ENCODE measurements around the gene GJE1. TPM values are rescaled to one million over a fixed set of nuclear protein-coding genes. Genes with fewer than 3 reads are reported as not detected.
"Not testable (repeated sequence)": the region's sequence is repeated elsewhere in the genome, so short reads cannot be mapped to it uniquely, and the experiment has no call there.

GJE1 gene
- total RNA-seq, 2 donors from 2014 or later = not detected

GRCh38 chr6:142146828-142147662, 14.3 kb downstream of the GJE1 start, which contains the start of the genes NMBR and VTA1:
NMBR (minus strand) TSS chr6:142147122; CDS start chr6:142088658, 58,464 bp downstream.
VTA1 (plus strand) TSS chr6:142147263; CDS start chr6:142147288, 25 bp downstream.
- Mint-ChIP-seq H3K27me3 (peaks cover 0 to 6% of the 10 kb centered on the region in 2 donors), H3K4me1 (ENCODE audit: low read depth in 2 of 2) (peaks cover 37 to 56% of the 10 kb centered on the region in 2 donors), H3K27ac (peak within 1 kb of the TSS; percentile 85 to 95), H3K9me3 (no peaks in the 10 kb centered on the region), H3K36me3 (peaks cover 4% of the 10 kb centered on the region), H3K4me3 (peak within 1 kb of the TSS; percentile 93)
- peak; percentile 98 for DNase-seq (ENCODE audit: low spot score)
- ATAC-seq = peak; percentile 98

DNA sequence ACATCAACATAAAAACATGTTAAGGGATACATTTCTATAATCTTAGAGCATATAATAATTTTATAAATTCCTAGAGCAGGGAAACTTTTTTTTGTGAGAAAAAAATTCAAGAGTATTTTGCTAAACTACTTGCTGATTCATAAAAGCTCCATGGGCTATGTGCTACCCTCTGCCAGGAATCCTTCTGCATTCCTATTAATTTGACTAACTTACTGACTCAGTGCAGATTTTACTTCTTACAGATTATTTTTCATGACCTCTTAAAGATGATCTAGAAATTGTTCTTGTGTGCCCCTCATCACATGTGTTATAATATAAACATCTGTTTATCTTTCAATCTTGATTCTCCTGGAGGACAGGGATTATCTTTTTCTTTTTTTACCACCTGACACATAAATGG, 20.0 kb downstream of the GJE1 start:
- Mint-ChIP-seq H3K27ac (no peak overlapping the region), H3K4me1 (ENCODE audit: low read depth in 2 of 2) (peaks cover 42 to 56% of the 10 kb centered on the region in 2 donors), H3K27me3 (no peaks in the 10 kb centered on the region), H3K36me3 (peaks cover 4% of the 10 kb centered on the region), H3K9me3 (no peaks in the 10 kb centered on the region), H3K4me3 (no peak overlapping the region)
- ATAC-seq = no peak
- no peak for DNase-seq (ENCODE audit: low spot score)

DNA sequence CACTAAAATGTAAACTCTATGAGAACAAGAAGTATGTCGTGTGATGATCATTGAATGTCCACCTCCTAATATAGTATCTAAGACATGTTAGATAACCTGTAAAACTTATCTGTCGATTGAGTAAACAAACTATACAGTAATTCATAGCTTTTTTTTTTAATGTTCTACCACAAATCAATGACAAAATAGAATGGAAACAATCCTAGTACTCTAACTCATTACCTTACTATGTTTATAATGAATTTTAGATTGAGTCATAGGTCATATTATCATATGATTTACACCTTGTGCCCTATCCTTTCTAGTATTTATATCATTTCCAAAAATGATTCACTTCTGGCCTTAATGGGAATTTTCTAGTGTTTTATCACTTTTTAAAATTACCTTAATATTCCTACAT, 20.5 kb downstream of the GJE1 start:
- DNase-seq (ENCODE audit: low spot score) = no peak

DNA sequence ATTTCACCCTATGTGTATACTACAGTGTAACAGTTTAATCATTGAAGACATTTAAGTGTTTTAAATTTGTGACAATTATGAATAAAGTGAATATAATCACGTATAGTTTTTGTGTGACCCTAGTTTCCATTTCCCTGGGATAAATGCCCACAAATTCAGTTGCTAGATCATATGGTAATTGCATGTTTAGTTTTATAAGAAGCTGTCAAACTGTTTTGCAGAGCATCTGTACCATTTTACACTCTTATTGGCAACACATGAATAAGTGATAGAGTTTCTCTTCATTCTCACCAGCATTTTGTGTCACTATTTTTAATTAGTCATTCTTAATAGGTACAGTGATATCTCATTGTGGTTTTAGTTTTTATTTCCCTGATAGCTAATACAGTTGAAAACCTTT, 21.6 kb downstream of the GJE1 start:
- peaks cover 4% of the 10 kb centered on the region for H3K36me3 Mint-ChIP-seq
- peaks cover 34 to 44% of the 10 kb centered on the region in 2 donors for H3K4me1 Mint-ChIP-seq (ENCODE audit: low read depth in 2 of 2)

More for the DNA sequence above, 20.5 kb downstream of the GJE1 start:
- Mint-ChIP-seq H3K27ac (no peak overlapping the region), H3K4me1 (ENCODE audit: low read depth in 2 of 2) (peaks cover 40 to 52% of the 10 kb centered on the region in 2 donors), H3K27me3 (no peaks in the 10 kb centered on the region), H3K4me3 (no peak overlapping the region), H3K36me3 (peaks cover 4% of the 10 kb centered on the region), H3K9me3 (no peaks in the 10 kb centered on the region)
- no peak for ATAC-seq

DNA sequence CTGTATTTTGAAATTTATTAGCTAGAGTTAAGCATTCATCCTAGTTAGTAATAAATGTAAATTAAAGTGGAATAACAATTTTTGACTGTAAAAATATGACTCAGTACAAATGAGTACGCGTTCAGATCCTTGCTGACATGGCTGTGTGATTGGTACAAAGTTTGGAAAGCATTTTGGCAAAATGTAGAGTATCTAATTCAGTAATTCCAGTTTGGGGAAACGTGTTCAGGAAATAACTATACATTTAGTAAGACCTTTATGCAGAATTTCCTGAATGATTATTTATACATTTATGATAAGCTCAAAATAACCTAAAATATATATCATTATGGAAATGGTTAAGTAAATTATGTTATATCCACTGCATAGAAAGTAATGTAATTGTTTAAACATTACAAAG, 22.4 kb downstream of the GJE1 start:
- DNase-seq (ENCODE audit: low spot score) (no peak), ATAC-seq (no peak)
- H3K27ac Mint-ChIP-seq = no peak overlapping the region
- H3K4me1 Mint-ChIP-seq (ENCODE audit: low read depth in 2 of 2) = peaks cover 32 to 41% of the 10 kb centered on the region in 2 donors
- H3K9me3 Mint-ChIP-seq = no peaks in the 10 kb centered on the region
- no peaks in the 10 kb centered on the region for H3K27me3 Mint-ChIP-seq
- H3K4me3 Mint-ChIP-seq = no peak overlapping the region
- peaks cover 4% of the 10 kb centered on the region for H3K36me3 Mint-ChIP-seq

More for the DNA sequence above, 21.6 kb downstream of the GJE1 start:
- Mint-ChIP-seq H3K27ac (no peak overlapping the region), H3K9me3 (no peaks in the 10 kb centered on the region), H3K4me3 (no peak overlapping the region), H3K27me3 (no peaks in the 10 kb centered on the region)
- DNase-seq (ENCODE audit: low spot score) = no peak
- ATAC-seq = no peak

DNA sequence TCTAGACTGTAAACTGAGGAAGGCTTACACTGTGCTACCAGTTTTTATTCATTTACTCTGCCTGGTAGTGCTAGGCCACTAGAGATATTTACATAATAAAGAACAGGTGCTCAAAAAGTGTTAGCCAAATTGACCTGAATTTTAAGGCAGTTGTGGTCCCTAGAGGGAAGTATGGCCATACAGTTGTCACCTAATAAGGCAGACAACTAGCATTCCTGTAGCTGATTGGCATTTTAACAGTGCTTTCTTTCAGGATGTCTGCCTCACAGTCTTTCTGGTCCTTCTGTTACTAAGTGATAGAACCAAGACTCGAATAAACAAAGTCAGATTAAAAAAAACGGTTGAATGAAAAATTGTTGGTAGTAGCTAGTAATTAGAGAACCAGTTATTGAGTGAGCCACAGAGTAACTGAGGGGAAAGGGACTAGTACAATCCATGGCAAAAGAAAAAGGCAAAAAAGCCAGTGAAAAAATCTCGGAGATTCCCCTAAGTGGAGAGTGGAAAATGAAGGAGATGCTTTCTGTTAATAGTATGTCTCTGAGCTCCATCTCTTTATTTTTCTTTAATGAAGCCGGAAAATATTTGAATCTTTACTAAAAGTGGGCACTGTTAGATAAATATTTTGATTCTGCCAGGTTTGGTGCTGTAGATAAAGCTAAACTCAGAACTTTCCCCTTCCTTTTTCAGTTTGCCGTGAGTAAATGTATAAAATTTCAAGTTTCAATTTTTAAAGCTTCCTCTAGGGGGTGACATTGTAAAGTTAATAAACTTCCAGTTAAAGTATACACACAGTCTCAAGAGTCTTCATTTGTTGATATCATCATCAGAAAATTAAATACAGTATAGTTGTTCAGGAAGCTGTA, 23.4 kb downstream of the GJE1 start:
- DNase-seq (ENCODE audit: low spot score) = no peak
- Mint-ChIP-seq H3K36me3 (no peaks in the 10 kb centered on the region), H3K9me3 (no peaks in the 10 kb centered on the region), H3K27ac (peak overlapping the region in 1 of 2 donors; percentile 35), H3K4me1 (ENCODE audit: low read depth in 2 of 2) (peaks cover 29 to 34% of the 10 kb centered on the region in 2 donors), H3K27me3 (no peaks in the 10 kb centered on the region), H3K4me3 (peak overlapping the region; percentile 28)
- no peak for ATAC-seq

DNA sequence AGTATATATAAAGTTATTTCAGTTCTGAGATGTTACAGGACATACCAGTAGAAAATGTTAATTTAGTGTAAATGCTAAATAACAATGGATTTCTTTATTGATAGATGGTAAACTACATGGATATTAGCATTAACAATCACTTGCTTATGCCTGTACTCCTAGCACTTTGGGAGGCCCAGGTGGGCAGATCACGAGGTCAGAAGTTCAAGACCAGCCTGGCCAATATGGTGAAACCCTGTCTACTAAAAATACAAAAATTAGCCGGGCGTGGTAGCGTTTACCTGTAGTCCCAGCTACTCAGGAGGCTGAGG, 24.0 kb downstream of the GJE1 start:
- not testable (repeated sequence) for H3K36me3 Mint-ChIP-seq; ATAC-seq; H3K9me3 Mint-ChIP-seq; H3K4me3 Mint-ChIP-seq; DNase-seq (ENCODE audit: low spot score); H3K27me3 Mint-ChIP-seq
- Mint-ChIP-seq H3K27ac (peak overlapping the region in 1 of 2 donors; percentile 35), H3K4me1 (ENCODE audit: low read depth in 2 of 2) (peaks cover 26 to 32% of the 10 kb centered on the region in 2 donors)

- Mint-ChIP-seq H3K4me1 (ENCODE audit: low read depth in 2 of 2) (peaks cover 26 to 28% of the 10 kb centered on the region in 2 donors), H3K4me3 (no peak overlapping the region), H3K36me3 (no peaks in the 10 kb centered on the region), H3K27ac (no peak overlapping the region), H3K27me3 (no peaks in the 10 kb centered on the region), H3K9me3 (no peaks in the 10 kb centered on the region)
- DNase-seq (ENCODE audit: low spot score) (no peak), ATAC-seq (no peak)
These were observed 30.1 kb downstream of the GJE1 start for GRCh38 chr6:142162780-142163179.

GRCh38 chr6:142165227-142165626, 32.5 kb downstream of the GJE1 start:
- no peak overlapping the region for H3K4me3 Mint-ChIP-seq
- no peak overlapping the region for H3K27ac Mint-ChIP-seq
- no peaks in the 10 kb centered on the region for H3K36me3 Mint-ChIP-seq
- H3K4me1 Mint-ChIP-seq (ENCODE audit: low read depth in 2 of 2) = peaks cover 21 to 24% of the 10 kb centered on the region in 2 donors
- H3K9me3 Mint-ChIP-seq = no peaks in the 10 kb centered on the region
- H3K27me3 Mint-ChIP-seq = no peaks in the 10 kb centered on the region
- ATAC-seq (no peak), DNase-seq (ENCODE audit: low spot score) (no peak)

- DNase-seq (ENCODE audit: low spot score) = no peak
- H3K27ac Mint-ChIP-seq = no peak overlapping the region
- peaks cover 15 to 20% of the 10 kb centered on the region in 2 donors for H3K4me1 Mint-ChIP-seq (ENCODE audit: low read depth in 2 of 2)
- no peaks in the 10 kb centered on the region for H3K27me3 Mint-ChIP-seq
- H3K9me3 Mint-ChIP-seq = no peaks in the 10 kb centered on the region
- no peak for ATAC-seq
- H3K36me3 Mint-ChIP-seq = no peaks in the 10 kb centered on the region
- no peak overlapping the region for H3K4me3 Mint-ChIP-seq
These were observed 34.3 kb downstream of the GJE1 start for GRCh38 chr6:142167071-142167470.

GRCh38 chr6:142167486-142167885, 34.8 kb downstream of the GJE1 start:
- peaks cover 13 to 17% of the 10 kb centered on the region in 2 donors for H3K4me1 Mint-ChIP-seq (ENCODE audit: low read depth in 2 of 2)
- no peak overlapping the region for H3K27ac Mint-ChIP-seq
- ATAC-seq (no peak), DNase-seq (ENCODE audit: low spot score) (no peak)
- H3K4me3 Mint-ChIP-seq = no peak overlapping the region
- H3K36me3 Mint-ChIP-seq = peaks cover 2% of the 10 kb centered on the region
- no peaks in the 10 kb centered on the region for H3K27me3 Mint-ChIP-seq
- no peaks in the 10 kb centered on the region for H3K9me3 Mint-ChIP-seq

DNA sequence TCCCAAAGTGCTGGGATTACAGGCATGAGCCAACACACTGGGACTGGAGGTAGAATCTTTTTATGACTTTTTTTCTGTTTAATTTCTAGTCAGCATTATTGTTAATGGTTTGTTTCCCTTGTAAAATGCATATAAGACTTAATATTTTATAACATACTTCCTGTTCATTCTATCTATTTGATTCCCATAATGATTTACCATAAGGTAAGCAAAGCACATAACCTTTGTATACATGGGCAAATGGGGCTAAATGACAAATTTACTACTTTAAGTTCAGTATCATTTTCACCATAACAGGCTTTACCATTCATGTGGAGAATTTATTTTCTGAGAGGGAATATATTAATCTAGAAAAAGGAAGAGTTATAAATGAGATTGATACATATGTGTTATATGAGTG, 38.6 kb downstream of the GJE1 start:
- H3K9me3 Mint-ChIP-seq = no peaks in the 10 kb centered on the region
- DNase-seq (ENCODE audit: low spot score) (no peak), ATAC-seq (no peak)
- no peak overlapping the region for H3K4me3 Mint-ChIP-seq
- no peak overlapping the region for H3K27ac Mint-ChIP-seq
- H3K4me1 Mint-ChIP-seq (ENCODE audit: low read depth in 2 of 2) = peaks cover 0 to 3% of the 10 kb centered on the region in 2 donors
- H3K36me3 Mint-ChIP-seq = peaks cover 23% of the 10 kb centered on the region
- no peaks in the 10 kb centered on the region for H3K27me3 Mint-ChIP-seq

- Mint-ChIP-seq H3K4me1 (ENCODE audit: low read depth in 2 of 2) (peaks cover 0 to 3% of the 10 kb centered on the region in 2 donors), H3K36me3 (peaks cover 36% of the 10 kb centered on the region), H3K9me3 (peaks cover 3% of the 10 kb centered on the region), H3K27me3 (no peaks in the 10 kb centered on the region), H3K27ac (no peak overlapping the region), H3K4me3 (no peak overlapping the region)
- DNase-seq (ENCODE audit: low spot score) = no peak
- ATAC-seq = no peak
These were observed 40.0 kb downstream of the GJE1 start for GRCh38 chr6:142172758-142173157.

GRCh38 chr6:142173980-142174379, 41.3 kb downstream of the GJE1 start:
- ATAC-seq (no peak), DNase-seq (ENCODE audit: low spot score) (no peak)
- H3K27ac Mint-ChIP-seq = no peak overlapping the region
- H3K4me3 Mint-ChIP-seq = no peak overlapping the region
- H3K9me3 Mint-ChIP-seq = peaks cover 3% of the 10 kb centered on the region
- H3K4me1 Mint-ChIP-seq (ENCODE audit: low read depth in 2 of 2) = peaks cover 0 to 3% of the 10 kb centered on the region in 2 donors
- no peaks in the 10 kb centered on the region for H3K27me3 Mint-ChIP-seq
- H3K36me3 Mint-ChIP-seq = peaks cover 43% of the 10 kb centered on the region
